T-helper 1 cell (primary cell): ENCODE measurements around the gene DNAAF6.
A peak's percentile ranks its signal among the peaks of the same experiment; 100 is the strongest.
"Not testable (repeated sequence)": the region's sequence is repeated elsewhere in the genome, so short reads cannot be mapped to it uniquely, and the experiment has no call there.

Source experiments
- DNase-seq, 5 donors: peaks; one replicate each; pipeline ENCODE4 v3.0.0-alpha.2; 2012 to 2020
- total RNA-seq, 4 donors: gene quantifications; one replicate each; lab custom pipeline; 2026; lab: John Stamatoyannopoulos, UW

Gene DNAAF6
- 0 reads per million in 4 donors for total RNA-seq

DNA sequence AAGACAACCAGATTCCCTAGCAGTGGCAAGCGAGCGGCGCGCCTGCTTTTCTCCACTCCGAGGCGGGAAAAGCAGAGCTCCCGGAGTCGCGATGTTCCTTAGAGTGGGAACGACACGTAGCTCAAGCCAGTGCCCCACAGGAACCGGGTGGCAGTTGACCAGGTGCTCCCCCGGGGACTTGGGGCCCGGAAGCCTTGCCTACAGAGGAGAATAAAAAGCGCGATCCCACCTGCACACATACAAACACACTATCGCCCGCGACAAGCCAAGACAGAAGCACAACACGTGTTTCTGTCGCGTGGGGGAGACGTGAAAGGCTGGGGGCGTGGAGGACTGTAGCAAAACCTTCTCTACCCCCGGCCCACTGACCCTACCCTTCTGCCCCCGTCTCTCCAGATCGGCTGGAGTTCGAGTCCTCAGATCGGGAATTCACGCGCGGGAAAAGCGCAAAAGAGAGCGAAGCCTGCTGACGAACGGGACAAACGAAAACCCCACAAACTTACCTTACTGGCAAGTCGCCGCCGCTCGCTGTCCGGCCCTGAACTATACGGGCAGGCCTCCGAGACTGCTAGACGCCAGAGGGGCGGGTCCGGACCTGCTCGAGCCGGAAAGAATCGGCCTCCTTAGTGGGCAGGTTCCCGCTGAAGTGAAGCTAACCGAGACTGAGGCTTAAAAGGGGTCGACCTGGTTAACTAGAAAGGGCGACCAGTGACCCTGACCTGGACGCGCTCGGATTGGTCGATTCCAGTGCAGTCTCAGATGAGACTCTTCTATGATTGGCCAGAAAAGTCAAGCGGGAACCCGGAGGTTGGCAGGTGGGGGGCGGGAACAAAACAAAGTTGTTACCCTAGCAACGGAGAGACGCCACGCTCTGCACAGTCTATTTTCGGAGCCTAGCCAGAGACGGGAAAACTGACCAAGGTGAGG, at the start of gene DNAAF6, which contains the start of gene NUP62CL:
Gene DNAAF6, plus strand, starts transcription at position 842 of the 927 bp plus-strand sequence. CDS start 6,265 bp downstream, outside the sequence.
Gene NUP62CL, minus strand, starts transcription at position 664 of the 927 bp plus-strand sequence. CDS start 31,287 bp downstream, outside the sequence.
- peak; percentile 22 to 66 (median 58) for DNase-seq

DNA sequence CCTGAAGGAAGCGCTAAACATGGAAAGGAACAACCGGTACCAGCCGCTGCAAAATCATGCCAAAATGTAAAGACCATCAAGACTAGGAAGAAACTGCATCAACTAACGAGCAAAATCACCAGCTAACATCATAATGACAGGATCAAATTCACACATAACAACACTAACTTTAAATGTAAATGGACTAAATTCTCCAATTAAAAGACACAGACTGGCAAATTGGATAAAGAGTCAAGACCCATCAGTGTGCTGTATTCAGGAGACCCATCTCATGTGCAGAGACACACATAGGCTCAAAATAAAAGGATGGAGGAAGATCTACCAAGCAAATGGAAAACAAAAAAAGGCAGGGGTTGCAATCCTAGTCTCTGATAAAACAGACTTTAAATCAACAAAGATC, 48.8 kb upstream of the DNAAF6 start:
- DNase-seq: not testable (repeated sequence)

DNA sequence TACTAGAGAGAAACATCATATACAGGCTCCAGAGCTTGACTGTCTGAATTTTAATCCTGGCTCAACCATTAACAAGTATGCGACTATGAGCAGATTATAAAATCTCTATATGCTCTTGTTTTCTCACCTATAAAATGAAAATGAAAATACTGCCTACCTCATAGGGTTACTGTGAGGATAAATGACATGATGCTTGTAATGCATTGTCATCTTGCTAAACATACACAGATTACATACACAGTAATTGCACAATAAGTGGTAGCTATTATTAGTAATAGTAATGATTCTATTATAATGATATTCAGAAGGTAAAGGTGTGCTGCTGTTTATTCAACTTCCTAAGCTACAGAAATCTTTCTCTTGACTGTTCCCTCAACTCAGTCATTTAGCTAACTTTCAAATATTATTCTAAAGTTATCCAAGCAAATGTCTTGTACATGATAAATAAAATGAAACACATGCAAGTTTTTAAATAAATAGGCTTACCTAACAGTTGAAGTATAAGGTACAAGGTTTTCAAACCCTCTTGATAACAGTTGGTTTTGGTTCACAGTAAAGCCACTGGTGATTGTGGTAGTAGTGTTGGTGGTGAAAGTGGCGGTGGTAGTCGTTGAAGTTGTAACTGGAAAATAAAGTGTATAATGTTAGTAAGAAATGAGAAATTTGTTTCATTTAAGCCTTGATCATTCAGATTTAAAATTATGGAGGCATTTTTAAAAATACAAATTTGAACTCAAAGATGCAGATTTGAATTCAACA, 39.1 kb upstream of the DNAAF6 start:
- DNase-seq: no peak

GRCh38 chrX:107168257-107168656, 38.2 kb upstream of the DNAAF6 start:
- DNase-seq: no peak

DNA sequence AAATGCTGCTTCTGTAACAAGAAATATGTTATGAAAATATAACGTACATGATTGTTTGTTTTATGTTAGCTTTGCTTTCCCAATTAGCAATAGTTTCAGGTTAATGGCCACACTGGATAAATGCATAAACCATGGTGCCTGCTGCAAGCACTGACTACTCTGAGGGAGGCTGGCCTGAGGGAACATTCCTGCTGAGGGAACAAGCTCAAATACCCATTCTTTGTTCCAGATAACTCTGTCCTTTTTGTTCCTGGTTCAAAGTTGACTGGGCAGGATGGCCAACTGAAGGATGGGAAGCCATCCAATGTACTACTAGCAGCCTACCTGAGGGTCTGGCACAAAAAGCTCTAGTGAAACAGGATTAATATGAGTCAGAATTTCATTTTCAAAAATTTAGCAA, 37.7 kb upstream of the DNAAF6 start:
- DNase-seq: no peak

GRCh38 chrX:107171369-107172102, 34.9 kb upstream of the DNAAF6 start:
- no peak for DNase-seq

DNA sequence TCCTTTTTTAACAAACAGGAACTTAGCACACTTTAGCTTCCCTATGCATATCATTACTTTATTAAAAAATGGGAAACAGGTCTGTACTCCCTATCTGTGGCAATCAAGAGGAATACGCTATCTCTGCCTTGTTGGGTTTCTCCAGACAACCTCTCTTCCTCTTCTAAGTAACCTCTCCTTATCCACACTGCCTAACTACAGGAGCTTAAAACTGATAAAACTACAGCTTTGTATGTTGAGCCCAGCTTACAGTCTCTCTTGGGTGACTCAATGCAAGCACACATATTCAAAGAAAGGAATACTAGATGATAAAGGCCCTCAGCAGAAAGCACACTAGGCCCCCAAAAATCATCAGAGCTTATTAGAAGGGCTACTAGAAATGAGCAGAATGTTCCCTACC, 9.1 kb upstream of the DNAAF6 start:
- no peak for DNase-seq

DNA sequence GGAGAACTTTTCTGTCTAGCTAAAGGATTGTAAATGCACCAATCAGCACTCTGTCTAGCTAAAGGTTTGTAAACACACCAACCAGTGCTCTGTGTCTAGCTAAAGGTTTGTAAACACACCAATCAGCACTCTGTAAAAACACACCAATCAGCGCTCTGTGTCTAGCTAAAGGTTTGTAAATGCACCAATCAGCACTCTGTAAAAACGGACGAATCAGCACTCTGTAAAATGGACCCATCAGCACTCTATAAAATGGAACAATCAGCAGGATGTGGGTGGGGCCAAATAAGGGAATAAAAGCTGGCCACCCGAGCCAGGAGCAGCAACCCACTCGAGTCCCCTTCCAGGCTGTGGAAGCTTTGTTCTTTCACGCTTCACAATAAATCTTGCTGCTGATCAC, 8.3 kb upstream of the DNAAF6 start:
- not testable (repeated sequence) for DNase-seq

- DNase-seq: no peak
Observed at GRCh38 chrX:107199491-107199890, 6.9 kb upstream of the DNAAF6 start.

DNA sequence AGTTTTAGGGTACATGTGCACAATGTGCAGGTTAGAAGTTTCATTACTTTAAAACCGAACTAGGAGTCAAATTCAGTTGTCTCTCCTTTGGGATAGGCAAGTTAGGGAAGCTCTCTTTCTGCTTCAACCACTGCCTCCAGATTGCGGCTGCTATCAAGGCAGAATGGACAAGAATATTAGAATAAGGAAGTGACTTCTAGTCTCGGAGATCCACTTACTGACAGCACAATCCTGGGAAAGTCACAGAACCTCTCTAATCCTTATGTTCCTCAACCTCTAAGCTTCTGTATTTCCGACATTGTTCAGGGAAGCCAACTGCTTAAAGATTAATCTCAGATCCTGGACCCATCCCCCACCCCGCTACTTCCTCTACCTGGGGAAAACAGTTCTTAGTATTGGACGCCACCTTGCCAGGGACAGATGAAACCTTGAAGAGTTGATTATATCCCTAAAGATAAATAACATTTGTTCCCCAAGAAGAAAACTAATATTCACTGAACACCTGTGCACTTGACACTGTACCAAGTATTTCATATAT, 2.3 kb upstream of the DNAAF6 start:
- no peak for DNase-seq

GRCh38 chrX:107206697-107207065, 270 bp downstream of the DNAAF6 start:
- DNase-seq: no peak

DNA sequence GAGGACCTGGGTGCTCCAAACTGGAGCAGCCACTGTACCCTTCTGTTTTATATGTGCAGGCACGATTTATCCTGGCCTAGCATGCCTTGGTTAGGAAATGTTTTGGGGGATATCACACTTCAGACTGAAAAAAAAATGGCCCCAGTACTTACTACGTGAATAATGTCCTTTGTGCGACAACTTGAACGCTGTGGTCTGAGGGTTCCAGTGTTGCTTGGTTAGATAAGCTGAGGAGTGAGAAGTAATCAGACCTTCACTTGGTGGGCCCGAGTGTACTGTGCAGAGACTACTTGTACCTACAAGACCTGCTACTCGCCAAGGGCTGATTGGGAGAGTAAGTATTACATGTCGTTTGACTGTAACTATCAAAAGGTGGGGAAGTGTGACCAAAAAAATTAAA, 678 bp downstream of the DNAAF6 start:
- DNase-seq: no peak

GRCh38 chrX:107207943-107208342, 1.5 kb downstream of the DNAAF6 start:
- no peak for DNase-seq

DNA sequence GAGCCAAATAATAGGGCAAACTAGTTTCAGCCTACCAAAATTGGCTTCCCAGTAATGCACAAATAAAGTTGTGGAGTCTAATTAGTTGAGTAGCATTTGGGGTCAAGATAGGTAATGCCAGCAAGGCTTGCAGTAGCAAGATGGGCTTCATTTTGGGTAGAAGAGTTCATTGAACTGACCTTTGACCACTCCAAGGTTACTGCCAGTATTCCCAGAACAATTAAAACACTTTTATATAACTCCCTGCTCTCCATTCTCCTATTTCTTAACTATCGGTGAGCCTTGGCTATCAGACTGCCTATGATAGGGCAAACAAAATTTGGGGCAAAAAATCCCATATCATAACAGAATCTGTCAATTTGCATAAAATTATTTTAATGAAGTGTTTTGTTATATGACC, 7.1 kb downstream of the DNAAF6 start:
- DNase-seq: no peak

DNA sequence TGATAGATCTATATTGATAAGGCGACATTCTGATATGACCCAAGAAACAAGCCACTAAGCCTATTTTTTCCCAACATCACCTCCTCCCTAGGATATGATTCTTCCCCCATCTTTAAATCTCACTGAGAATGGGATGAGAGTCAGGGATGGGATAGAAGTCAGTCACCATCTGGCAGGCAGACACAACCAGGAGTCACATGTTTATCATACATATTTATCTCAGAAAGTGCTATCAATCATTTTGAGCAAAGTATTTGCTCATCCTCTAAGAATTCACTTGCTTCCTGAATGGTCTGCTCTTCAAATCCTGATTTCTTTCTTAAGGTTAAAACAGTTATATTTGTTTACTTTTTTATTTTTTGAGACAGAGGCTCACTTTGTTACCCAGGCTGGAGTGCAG, 20.3 kb downstream of the DNAAF6 start:
- no peak for DNase-seq

DNA sequence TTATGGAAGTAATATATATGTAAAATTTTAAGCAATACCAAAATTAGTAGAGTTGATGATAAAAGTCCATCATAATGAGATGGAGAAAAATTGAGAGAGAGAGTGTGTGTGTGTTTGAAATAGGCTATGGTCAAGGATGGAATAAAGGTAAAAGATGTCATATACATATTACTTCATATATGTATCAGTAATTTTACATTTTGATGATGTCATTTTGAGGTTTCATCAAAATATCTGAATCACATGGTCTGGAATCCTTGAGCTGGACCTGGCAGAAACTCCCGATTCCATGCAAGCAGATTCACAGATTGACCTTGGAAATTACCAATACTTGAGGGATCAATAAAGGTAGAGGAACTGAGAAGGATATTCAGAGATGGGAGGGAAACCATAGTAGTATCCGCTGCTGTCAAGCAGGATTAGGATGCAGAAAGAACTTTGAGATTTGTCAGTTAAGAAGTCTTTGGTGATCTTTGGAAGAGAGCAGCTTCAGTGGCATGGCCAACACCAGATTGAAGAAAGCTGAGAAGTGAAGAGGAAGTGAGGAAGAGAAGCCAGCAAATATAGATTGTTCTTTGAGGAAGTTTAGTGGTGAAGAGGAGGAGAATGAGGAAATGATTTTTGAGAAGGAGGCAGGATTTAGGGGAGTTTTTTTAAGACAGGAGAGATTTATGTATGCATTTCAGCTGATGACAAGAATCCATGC, 21.5 kb downstream of the DNAAF6 start:
- no peak for DNase-seq

DNA sequence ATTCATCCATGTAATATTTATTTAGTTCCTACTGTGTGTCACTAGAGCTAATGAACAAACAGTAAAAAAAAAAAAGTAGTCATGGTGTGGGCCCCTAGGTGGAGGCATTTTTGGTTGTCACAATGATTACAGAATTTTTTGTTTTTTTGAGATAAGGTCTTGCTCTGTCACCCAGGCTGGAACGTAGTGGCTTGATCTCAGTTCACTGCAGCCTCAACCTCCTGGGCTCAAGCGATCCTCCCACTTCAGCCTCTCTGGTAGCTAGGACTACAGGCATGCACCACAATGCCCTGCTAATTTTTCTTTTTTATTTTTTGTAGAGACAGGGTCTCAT, 22.0 kb downstream of the DNAAF6 start:
- DNase-seq: no peak

GRCh38 chrX:107272431-107272921, 66.1 kb downstream of the DNAAF6 start:
- peak in 1 of 5 donors; percentile 1 for DNase-seq

GRCh38 chrX:107273795-107274194, 67.4 kb downstream of the DNAAF6 start:
- no peak for DNase-seq

- no peak for DNase-seq
Observed at GRCh38 chrX:107288676-107289075, 82.3 kb downstream of the DNAAF6 start.

GRCh38 chrX:107290019-107290418, 83.6 kb downstream of the DNAAF6 start:
- DNase-seq: no peak

GRCh38 chrX:107293056-107293455, 86.6 kb downstream of the DNAAF6 start:
- DNase-seq: no peak
